GM19025 (cell line): Measurements from ENCODE around the gene DAAM2.

Source experiments
- ATAC-seq: cut with Tn5 transposase; IDR thresholded peaks from one replicate; pipeline ENCODE4 v1.9.1; 2021; ENCODE audit warnings: mild to moderate bottlenecking, low read depth, moderate library complexity; ENCODE audit not compliant: unreplicated experiment

Gene DAAM2

GRCh38 chr6:39924283-39924682 lies 132.1 kb downstream of the DAAM2 start:
- ATAC-seq = no peak

DNA sequence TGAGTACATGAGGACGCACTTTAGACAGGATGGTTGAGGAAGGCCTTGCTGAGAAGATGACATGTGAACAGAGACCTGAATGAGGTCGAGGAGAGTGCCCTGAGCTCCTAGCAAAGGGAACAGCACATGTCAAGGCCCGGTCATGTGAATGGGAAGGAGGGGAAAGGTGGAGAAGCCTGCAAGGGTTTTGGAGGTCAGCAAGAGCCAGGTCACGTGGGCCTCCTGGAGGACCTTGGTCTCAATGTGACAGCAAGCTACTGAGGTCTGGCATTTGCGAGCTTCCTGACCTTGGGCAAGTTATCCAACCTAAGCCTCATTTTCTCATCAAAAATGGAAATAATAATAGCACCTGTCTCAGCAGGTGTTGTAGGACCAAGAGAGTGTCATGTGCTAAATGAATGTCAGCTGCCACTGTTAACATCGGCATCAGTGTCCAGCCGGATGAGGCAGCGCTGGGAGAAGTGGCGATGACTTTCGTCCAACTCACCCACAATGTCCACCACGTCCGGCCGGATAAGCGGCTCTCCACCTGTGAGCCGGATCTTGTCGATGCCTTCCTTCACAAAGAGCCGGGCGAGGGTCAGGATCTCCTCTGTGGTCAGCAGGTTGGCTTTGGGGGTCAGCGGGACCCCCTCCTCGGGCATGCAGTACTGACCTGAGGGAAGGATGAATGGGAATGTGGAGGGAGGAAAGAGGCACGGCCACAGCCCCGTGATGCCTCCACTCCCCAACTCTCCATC lies 133.2 kb downstream of the DAAM2 start:
- ATAC-seq = no peak

DNA sequence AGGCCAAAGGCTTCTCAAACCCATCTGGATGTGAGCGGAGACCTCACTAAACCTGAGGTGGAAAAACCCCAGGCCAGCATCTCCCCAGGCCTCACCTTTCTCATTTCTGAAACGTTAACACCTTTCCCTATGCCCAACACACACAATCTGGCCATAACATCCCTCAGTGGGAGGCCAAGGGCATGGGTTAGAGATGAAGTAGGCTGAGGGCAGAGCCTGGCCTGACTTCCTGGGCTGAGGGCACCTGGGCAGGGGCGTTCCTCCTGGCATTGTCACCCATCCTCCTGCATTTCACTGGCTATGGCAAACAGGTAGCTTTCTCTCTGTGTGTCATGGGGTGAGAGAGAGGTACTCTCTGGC lies 133.7 kb downstream of the DAAM2 start:
- no peak for ATAC-seq

DNA sequence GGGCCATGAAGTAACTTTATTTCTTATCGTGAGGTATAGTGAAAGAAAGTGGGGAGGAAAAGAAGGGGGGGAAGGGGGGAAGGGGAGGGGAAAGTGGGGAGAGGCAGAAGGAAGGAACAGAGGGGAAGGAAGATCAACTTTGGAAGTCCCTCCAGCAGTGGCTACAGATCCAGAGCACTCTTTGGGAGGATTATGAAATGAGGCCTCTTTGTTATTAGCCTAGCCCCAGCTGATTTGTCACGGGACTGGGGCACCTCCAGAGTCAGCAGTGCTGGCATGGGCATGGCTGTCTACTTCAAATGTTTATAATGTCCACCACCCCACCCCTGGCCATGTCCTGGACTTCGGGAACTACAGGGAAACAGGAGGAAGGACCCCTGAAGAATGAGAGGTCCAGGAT lies 134.5 kb downstream of the DAAM2 start:
- no peak for ATAC-seq

GRCh38 chr6:39927159-39927558 lies 135.0 kb downstream of the DAAM2 start:
- ATAC-seq = no peak

DNA sequence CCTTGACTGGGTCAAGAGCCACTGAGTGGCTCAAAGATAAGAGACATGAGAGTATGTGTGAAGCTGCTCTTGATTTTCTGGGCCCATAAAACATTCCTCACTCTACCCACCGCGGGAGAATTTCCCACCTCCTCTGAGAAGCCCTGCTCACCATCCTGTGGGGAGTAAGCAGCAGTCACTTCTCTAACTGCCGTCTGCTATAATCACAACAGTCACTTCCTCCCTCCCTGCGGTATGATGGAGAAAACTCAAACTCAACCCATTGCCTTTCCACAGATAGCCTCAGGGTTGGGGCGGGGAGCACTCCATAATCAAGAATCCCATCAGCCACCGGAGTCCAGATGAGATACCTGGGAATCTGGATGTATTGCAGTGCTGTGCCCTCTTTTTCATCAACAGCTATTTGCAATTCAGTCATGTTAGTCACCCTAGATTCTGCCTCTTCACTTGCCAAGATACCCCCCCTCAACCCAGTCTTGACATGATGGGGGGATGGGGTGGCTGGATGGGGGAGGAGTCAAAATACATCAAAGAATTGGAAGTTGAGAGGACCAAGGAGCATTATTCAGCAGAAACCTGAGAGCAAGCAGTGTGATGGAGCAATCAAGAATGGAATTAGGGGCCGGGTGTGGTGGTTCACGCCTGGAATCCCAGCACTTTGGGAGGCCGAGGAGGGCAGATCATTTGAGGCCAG lies 137.0 kb downstream of the DAAM2 start:
- no peak for ATAC-seq

GRCh38 chr6:39929733-39930461 lies 137.7 kb downstream of the DAAM2 start:
- ATAC-seq = no peak

- no peak for ATAC-seq
Measured at GRCh38 chr6:39930540-39930939, 138.4 kb downstream of the DAAM2 start.

DNA sequence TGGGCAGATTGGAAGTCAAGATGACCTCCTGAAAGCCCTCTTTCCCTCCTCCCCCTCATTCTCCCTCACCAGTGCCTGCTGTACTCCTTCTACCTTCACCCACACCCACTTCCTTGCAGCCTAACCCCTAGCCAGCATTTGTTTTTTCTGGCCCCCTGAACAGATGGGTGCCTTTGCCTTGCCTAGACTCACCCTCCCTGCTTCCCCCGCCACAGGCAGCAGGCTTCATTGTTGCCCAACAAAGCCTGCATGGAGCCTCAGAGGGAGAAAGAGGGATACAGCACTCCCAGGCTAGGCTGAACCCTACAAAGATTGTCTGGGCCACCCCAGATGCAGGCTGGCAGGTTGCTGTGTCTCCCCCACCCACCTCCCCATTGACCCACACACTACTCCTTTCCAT lies 139.4 kb downstream of the DAAM2 start:
- ATAC-seq = no peak

DNA sequence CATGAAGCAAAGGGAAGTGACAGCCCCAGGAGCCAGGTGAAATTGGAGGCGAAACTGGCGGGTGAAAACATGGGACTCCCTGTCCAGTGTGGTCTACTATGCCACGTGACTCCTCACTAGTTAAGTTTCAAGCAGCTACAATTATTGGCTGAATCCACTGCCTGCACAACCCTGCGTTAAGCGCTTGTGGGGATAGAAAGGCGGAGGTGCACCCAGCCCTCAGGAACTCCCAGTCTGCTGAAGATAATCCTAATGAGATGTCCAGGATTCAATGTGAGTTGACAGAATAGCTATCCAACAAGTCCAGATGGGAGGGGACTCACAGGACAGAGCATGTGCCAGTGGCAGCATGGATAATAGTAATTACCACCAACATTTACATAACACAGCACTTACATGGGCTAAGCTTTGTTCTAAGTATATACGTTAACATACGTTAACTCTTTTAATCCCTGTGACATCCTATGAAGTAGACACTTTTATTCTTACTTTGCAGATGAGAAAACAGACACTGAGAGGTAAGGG lies 140.3 kb downstream of the DAAM2 start:
- no peak for ATAC-seq

DNA sequence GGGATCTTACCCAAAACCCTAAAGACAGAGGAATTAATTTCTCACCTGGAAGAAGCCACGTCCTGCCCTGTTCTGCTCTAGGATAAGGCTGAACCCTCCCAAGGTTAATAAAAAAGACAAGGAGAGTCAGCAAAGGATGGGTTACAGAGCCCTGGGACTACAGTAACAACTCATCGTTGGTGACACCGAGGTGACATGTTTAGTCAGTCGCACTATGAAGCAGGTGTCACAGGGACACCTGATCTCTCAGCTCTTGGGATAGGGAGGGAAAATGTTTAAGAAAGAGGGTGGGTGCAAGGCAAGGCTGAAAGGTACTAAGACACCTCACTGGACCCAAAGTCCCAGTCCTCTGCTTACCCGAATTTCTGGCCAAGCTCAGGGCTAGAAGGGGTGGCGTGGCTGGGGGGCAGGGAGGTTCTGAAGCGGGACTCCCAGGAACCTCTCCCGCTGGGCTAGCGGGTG lies 141.5 kb downstream of the DAAM2 start:
- ATAC-seq = no peak

DNA sequence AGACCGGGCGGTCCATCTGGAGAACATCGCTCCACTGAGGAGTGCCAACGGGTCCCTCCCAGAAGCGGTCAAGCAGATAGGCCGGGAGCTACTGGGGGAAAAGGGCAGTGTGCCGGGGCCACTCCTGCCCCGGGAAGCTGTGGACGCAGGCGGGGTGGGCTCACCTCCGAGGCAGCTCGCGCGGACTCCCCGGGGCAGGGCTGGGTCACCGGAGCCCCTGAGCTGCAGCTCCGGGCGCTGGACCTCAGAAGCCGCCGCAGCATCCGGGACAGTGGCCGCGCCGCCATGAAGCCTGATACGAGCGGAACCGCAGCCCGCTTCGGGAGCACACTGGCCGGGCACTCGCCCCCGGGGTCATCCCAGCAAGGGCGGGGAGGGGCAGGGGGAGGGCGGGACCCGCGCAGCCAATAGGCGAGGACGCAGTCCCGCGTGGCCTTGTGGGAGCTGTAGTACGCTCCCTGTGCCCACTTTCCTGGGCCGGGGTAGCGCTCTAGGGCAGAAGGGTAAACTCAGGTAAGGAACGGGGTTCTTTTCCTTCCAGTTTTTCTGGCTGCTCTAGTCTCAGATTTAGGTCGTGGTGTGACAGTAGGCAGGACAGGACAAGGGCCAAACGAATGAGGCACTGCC lies 142.1 kb downstream of the DAAM2 start, which contains the start of gene MOCS1:
Gene MOCS1, minus strand, starts transcription at position 332 of the 627 bp plus-strand sequence. Its CDS starts 45 bp downstream, at position 287.
- ATAC-seq = no peak

DNA sequence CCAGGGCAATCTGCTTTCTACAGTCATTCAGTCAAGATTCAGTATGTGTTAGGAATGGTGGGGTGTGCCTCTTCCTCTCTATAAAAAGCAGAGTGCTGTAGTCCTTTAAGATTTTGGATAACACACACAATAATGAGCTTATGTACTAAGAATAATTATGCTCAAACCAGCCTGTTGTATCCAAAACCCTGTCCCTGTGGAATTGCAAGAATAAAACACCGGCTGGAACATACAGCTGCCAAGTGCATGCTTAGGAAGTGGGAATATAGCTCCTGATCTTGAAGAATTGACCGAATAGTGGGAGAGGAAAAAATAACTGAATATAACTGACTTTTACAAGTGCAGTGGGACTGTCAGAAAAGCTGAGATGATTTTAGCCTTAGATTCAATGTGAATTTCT lies 143.1 kb downstream of the DAAM2 start:
- ATAC-seq = no peak

GRCh38 chr6:39936857-39937256 lies 144.7 kb downstream of the DAAM2 start:
- no peak for ATAC-seq

GRCh38 chr6:39937686-39938333 lies 145.6 kb downstream of the DAAM2 start:
- no peak for ATAC-seq

GRCh38 chr6:39938773-39939654 lies 146.8 kb downstream of the DAAM2 start:
- no peak for ATAC-seq

- no peak for ATAC-seq
Measured at GRCh38 chr6:39941138-39941537, 149.0 kb downstream of the DAAM2 start.

DNA sequence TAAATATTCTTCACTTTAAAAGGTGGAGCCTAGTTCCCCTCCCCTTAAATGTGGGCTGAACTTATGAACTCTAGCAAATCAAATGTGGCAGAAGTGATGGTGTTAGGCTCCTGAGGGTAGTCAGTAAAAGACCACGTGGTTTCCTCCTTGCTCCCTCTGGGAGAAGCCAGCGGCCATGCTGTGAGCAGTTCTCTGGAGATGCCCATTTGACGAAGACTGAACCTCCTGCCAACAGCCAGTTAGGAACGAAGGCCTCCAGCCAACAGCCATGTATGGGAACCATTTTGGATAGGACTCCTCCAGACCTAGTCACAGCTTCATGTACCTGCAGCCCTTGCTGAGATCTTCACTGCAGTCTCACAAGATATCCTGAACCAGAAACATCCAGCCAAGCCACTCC lies 149.6 kb downstream of the DAAM2 start:
- no peak for ATAC-seq

GRCh38 chr6:39942903-39943580 lies 150.9 kb downstream of the DAAM2 start:
- no peak for ATAC-seq
